Adrenal gland (tissue), 12 donors: ENCODE results near the gene ACTN1. TPM values are rescaled to one million over a fixed set of nuclear protein-coding genes. Genes with fewer than 3 reads are reported as not detected.

Experiments
- DNase-seq, 7 donors: peaks; one replicate each; pipeline ENCODE4 v3.0.0-alpha.2; 2019 to 2020
- H3K27ac ChIP-seq, 5 donors: fragments of 200-600 bp; sonication (generic) in 4 of 5; 1 replicate in 3 of 5; 2 replicates in 2 of 5; pipeline versions ENCODE4 v1.5.1 to v1.8.0; 2016 to 2020; ENCODE audit warnings: mild to moderate bottlenecking in 1 of 5
- H3K27me3 ChIP-seq: fragments of 200-600 bp; 2 replicates; pipeline ENCODE4 v1.8.0; 2021
- H3K36me3 ChIP-seq, 2 donors: fragments of 200-600 bp; replicated peaks in 1 of 2; 1 replicate in 1 of 2; 2 replicates in 1 of 2; pipeline versions ENCODE4 v1.5.1 to v1.8.0; 2018 to 2022
- H3K4me1 ChIP-seq, 2 donors: fragments of 200-600 bp; replicated peaks in 1 of 2; 1 replicate in 1 of 2; 2 replicates in 1 of 2; pipeline versions ENCODE4 v1.5.1 to v1.8.0; 2018 to 2021
- H3K4me3 ChIP-seq, 4 donors: fragments of 200-600 bp; sonication (generic) in 3 of 4; one replicate each; pipeline ENCODE4 v1.5.1; 2016 to 2018
- H3K9me3 ChIP-seq, 3 donors: fragments of 200-600 bp; sonication (generic) in 1 of 3; replicated peaks in 1 of 3; 1 replicate in 2 of 3; 2 replicates in 1 of 3; pipeline versions ENCODE4 v1.5.1 to v1.8.0; 2016 to 2021
- CTCF ChIP-seq, 6 experiments: fragments of 450-650 bp in 4 of 6; fragments of 200-600 bp in 2 of 6; sonication (generic) in 1 of 6; IDR thresholded peaks; 1 replicate in 5 of 6; 2 replicates in 1 of 6; pipeline versions ENCODE4 v1.5.1 to v1.8.0; 2016 to 2021; ENCODE audit warnings: antibody characterized with exemption in 6 of 6, mild to moderate bottlenecking in 2 of 6, moderate library complexity in 1 of 6
- POLR2A ChIP-seq, 2 donors: fragments of 450-650 bp; IDR thresholded peaks; one replicate each; pipeline ENCODE4 v1.6.1; 2017; ENCODE audit warnings: antibody characterized with exemption in 2 of 2, mild to moderate bottlenecking in 2 of 2, moderate library complexity in 1 of 2
- WGBS, 4 donors: extraction: QIAGEN DNeasy Blood & Tissue Kit in 2 of 4; methylation state at CpG; one replicate each; pipeline versions ENCODE4 v1.1.5 to v1.1.7; 2013 to 2017; 5-methylcytosine and 5-hydroxymethylcytosine counted together
- intact Hi-C, 2 donors: fragments of 100-400 bp; cut with DNase I; formaldehyde crosslinking; loops; one replicate each; pipeline versions ENCODE4 v1.14.1 to v1.15.0; 2022 to 2023
- polyA plus RNA-seq, 3 donors: library from polyadenylated mRNA; stranded (reverse); fragments of 200-250 nt in 2 of 3; fragments of 350-450 nt in 1 of 3; fragmentation: Illumina TruSeq in 1 of 3; extraction: RNeasy Lipid Tissue Mini Kit (QIAGEN cat#74804) in 1 of 3; gene quantifications; one replicate each; pipeline ENCODE4 v1.2.3, GENCODE V29; 2013 to 2014
- total RNA-seq, 9 donors: library from RNA; depleted of rRNA in 4 of 9; stranded (reverse); fragments of >200 nt in 4 of 9; fragments of 120-200 nt in 1 of 9; fragmentation: NEBNext Ultra II Directional in 1 of 9; extraction: Animal tissue kit (Norgen Biotek cat#: 25700) in 1 of 9; gene quantifications; one replicate each; pipeline versions ENCODE4 v1.1.0 to v1.2.4, GENCODE V29; 2013 to 2023
- donor health status: healthy with polysubstance abuse.
- donor health status: Bipolar disorder and iron deficiency.
- donor health status: DM: yes; HTN: yes; CAD: no.
- donor health status: DM: no; HTN: no; CAD: no.
- donor health status: DM: no; HTN: no; CAD: no.
- donor health status: DM: yes; HTN: yes; CAD: no.

Gene ACTN1
- total and polyA plus RNA-seq, 12 donors: 11.6 to 180 (median 74.3) TPM

- no peaks in the 10 kb centered on the region for H3K9me3 ChIP-seq
- WGBS, 4 donors: 85 to 92% (median 89%) methylated on average over 5 of the region's 5 CpGs
- no peak for DNase-seq
- no peak overlapping the region for H3K27ac ChIP-seq
- H3K27me3 ChIP-seq: no peaks in the 10 kb centered on the region
- no peaks in the 10 kb centered on the region for H3K4me1 ChIP-seq
- H3K4me3 ChIP-seq: no peak overlapping the region
- TF ChIP-seq CTCF (IDR thresholded peaks at IDR 0.05): no peak
- TF ChIP-seq POLR2A (IDR thresholded peaks at IDR 0.05): no peak
- H3K36me3 ChIP-seq: no peaks in the 10 kb centered on the region
- intact Hi-C loops: no loop called here
Measured at GRCh38 chr14:68998062-68998461, 19.0 kb upstream of the ACTN1 start.

GRCh38 chr14:68995731-68996130 lies 16.6 kb upstream of the ACTN1 start:
- TF ChIP-seq CTCF (IDR thresholded peaks at IDR 0.05) (no peak), POLR2A (IDR thresholded peaks at IDR 0.05) (no peak)
- no peaks in the 10 kb centered on the region for H3K36me3 ChIP-seq
- no peak overlapping the region for H3K27ac ChIP-seq
- WGBS, 4 donors: 71 to 86% (median 83%) methylated on average over 4 of the region's 4 CpGs
- no peak for DNase-seq
- no peaks in the 10 kb centered on the region for H3K27me3 ChIP-seq
- no peaks in the 10 kb centered on the region for H3K9me3 ChIP-seq
- H3K4me1 ChIP-seq: no peaks in the 10 kb centered on the region
- intact Hi-C loops: no loop called here
- no peak overlapping the region for H3K4me3 ChIP-seq

- intact Hi-C loops: no loop called here
- WGBS, 4 donors: 90 to 95% (median 93%) methylated on average over 2 of the region's 2 CpGs
Measured at GRCh38 chr14:68994056-68994455, 15.0 kb upstream of the ACTN1 start.

GRCh38 chr14:68987653-68988036 lies 8.5 kb upstream of the ACTN1 start:
- intact Hi-C loops: no loop called here
- Histone ChIP-seq H3K27me3 (no peaks in the 10 kb centered on the region), H3K27ac (no peak overlapping the region), H3K4me3 (no peak overlapping the region), H3K4me1 (peaks cover 7 to 9% of the 10 kb centered on the region in 2 donors), H3K9me3 (no peaks in the 10 kb centered on the region), H3K36me3 (no peaks in the 10 kb centered on the region)
- WGBS, 4 donors: 84 to 100% (median 89%) methylated on average over 1 of the region's 1 CpG
- no peak for DNase-seq
- no peak for TF ChIP-seq CTCF (IDR thresholded peaks at IDR 0.05)
- TF ChIP-seq POLR2A (IDR thresholded peaks at IDR 0.05): no peak

More at GRCh38 chr14:68994056-68994455, 15.0 kb upstream of the ACTN1 start:
- TF ChIP-seq CTCF (IDR thresholded peaks at IDR 0.05) (no peak), POLR2A (IDR thresholded peaks at IDR 0.05) (no peak)
- DNase-seq: no peak
- no peaks in the 10 kb centered on the region for H3K9me3 ChIP-seq
- no peaks in the 10 kb centered on the region for H3K4me1 ChIP-seq
- H3K27ac ChIP-seq: no peak overlapping the region
- H3K4me3 ChIP-seq: no peak overlapping the region
- H3K36me3 ChIP-seq: no peaks in the 10 kb centered on the region
- H3K27me3 ChIP-seq: no peaks in the 10 kb centered on the region
